Astrocyte of the cerebellum (primary cell): ENCODE results near the gene SOCS2.

Experiments
- DNase-seq: peaks from one replicate; pipeline ENCODE4 v3.0.0-alpha.2; 2011; ENCODE audit warnings: low read depth
- H3K4me3 ChIP-seq: 2 replicates; pipeline ENCODE4 v1.5.1; 2011; ENCODE audit warnings: mild to moderate bottlenecking, low read depth, low read length, moderate library complexity
- in situ Hi-C: cut with HindIII; loops from 2 replicates; pipeline ENCODE4 v1.10.0; 2017; ENCODE audit warnings: low sequenced_read_pairs
- TF ChIP-seq, protein P1 (sequence below): IDR thresholded peaks from 2 replicates; pipeline ENCODE4 v1.5.1; 2012; ENCODE audit warnings: low read length, low read depth, moderate library complexity, mild to moderate bottlenecking; ENCODE audit errors: missing control alignments

SOCS2 gene

GRCh38 chr12:93592641-93593406 lies 20.3 kb downstream of the SOCS2 start:
- DNase-seq, result no peak
- TF ChIP-seq, protein P1, sequence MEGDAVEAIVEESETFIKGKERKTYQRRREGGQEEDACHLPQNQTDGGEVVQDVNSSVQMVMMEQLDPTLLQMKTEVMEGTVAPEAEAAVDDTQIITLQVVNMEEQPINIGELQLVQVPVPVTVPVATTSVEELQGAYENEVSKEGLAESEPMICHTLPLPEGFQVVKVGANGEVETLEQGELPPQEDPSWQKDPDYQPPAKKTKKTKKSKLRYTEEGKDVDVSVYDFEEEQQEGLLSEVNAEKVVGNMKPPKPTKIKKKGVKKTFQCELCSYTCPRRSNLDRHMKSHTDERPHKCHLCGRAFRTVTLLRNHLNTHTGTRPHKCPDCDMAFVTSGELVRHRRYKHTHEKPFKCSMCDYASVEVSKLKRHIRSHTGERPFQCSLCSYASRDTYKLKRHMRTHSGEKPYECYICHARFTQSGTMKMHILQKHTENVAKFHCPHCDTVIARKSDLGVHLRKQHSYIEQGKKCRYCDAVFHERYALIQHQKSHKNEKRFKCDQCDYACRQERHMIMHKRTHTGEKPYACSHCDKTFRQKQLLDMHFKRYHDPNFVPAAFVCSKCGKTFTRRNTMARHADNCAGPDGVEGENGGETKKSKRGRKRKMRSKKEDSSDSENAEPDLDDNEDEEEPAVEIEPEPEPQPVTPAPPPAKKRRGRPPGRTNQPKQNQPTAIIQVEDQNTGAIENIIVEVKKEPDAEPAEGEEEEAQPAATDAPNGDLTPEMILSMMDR, result no peak
- in situ Hi-C loops, result no loop called here

DNA sequence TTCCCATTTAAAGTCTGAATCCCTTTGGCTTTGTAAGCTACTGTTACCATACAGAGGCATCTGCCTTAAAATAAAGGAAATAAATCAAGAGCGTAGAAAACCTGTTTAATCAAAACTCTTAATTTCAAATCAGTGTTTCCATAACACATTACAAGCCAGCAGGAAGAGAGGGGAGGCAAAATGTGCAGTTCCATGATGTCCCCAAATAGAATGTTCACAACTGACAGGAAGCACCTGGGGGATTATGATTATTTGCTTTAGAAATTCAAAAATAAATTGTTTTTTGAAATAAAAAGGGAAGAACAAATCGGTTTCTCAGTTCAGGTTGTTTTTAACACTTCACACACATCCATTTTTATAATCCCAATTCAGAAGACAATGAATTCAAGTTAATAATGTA lies 21.4 kb downstream of the SOCS2 start:
- no peak for DNase-seq
- TF ChIP-seq, protein P1, result no peak
- no peak overlapping the region for H3K4me3 ChIP-seq
- in situ Hi-C loops, result no loop called here

More at GRCh38 chr12:93592641-93593406, 20.3 kb downstream of the SOCS2 start:
- no peak overlapping the region for H3K4me3 ChIP-seq

- no peak for DNase-seq
- TF ChIP-seq, protein P1, result no peak
- in situ Hi-C loops, result no loop called here
- H3K4me3 ChIP-seq, result no peak overlapping the region
Measured at GRCh38 chr12:93594766-93595311, 22.4 kb downstream of the SOCS2 start.

GRCh38 chr12:93595351-93595750 lies 22.9 kb downstream of the SOCS2 start:
- in situ Hi-C loops, result no loop called here
- TF ChIP-seq, protein P1, result no peak
- no peak overlapping the region for H3K4me3 ChIP-seq
- DNase-seq, result no peak

- no peak for DNase-seq
- H3K4me3 ChIP-seq, result no peak overlapping the region
- TF ChIP-seq, protein P1, result no peak
- in situ Hi-C loops, result no loop called here
Measured at GRCh38 chr12:93597608-93598007, 25.1 kb downstream of the SOCS2 start.

DNA sequence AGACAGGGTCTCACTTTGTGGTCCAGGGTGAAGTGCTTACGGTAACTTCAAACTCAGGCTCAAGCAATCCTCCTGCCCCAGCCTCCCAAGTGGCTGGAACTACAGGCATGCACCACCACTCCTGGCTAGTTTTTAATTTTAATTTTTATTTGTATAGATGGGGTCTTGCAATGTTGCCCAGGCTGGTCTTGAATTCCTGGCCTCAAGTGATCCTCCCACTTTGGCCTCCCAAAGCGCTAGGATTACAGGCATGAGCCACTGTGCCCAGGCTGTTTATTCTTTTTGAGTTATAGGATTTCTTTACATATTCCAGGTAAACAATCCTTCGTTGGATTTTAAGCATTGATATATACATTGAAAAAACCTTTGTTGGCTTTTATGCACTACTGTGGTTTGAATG lies 26.7 kb downstream of the SOCS2 start:
- no peak overlapping the region for H3K4me3 ChIP-seq
- TF ChIP-seq, protein P1, result no peak
- DNase-seq, result no peak
- in situ Hi-C loops, result no loop called here
